NCI-H187 (cell line): Measurements from ENCODE around the gene CNGA2.
"Not testable (repeated sequence)": the region's sequence is repeated elsewhere in the genome, so short reads cannot be mapped to it uniquely, and the experiment has no call there.

Experiments
- DNase-seq, 2 experiments: peaks; one replicate each; lab custom pipeline; 2025; lab: John Stamatoyannopoulos, UW

Gene CNGA2

GRCh38 chrX:151734446-151734845 is at the start of gene CNGA2:
CNGA2 (plus strand) TSS chrX:151734746; CDS start chrX:151738484, 3,738 bp downstream.
- DNase-seq, result no peak

DNA sequence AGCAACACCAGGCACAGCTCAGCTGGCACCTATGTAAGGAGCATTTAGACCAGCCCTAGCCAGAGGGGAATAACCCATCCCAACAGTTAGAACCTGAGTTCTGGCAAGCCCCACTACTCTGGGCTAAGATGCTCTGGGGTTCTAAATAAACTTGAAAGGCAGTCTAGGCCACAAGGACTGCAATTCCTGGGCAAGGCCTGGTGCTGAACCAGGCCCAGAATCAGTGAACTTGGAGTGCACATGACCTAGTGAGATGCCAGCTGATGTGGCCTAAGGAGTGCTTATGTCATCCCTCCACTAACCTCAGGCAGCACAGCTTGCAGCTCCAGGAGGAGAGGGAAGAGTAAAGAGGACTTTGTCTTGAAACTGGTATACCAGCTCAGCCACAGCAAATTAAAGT is 46.9 kb upstream of the CNGA2 start:
- DNase-seq, result no peak

GRCh38 chrX:151688695-151689094 is 45.9 kb upstream of the CNGA2 start:
- no peak for DNase-seq

- no peak for DNase-seq
Observed at GRCh38 chrX:151692825-151693224, 41.7 kb upstream of the CNGA2 start.

GRCh38 chrX:151694121-151694520 is 40.4 kb upstream of the CNGA2 start:
- no peak for DNase-seq

DNA sequence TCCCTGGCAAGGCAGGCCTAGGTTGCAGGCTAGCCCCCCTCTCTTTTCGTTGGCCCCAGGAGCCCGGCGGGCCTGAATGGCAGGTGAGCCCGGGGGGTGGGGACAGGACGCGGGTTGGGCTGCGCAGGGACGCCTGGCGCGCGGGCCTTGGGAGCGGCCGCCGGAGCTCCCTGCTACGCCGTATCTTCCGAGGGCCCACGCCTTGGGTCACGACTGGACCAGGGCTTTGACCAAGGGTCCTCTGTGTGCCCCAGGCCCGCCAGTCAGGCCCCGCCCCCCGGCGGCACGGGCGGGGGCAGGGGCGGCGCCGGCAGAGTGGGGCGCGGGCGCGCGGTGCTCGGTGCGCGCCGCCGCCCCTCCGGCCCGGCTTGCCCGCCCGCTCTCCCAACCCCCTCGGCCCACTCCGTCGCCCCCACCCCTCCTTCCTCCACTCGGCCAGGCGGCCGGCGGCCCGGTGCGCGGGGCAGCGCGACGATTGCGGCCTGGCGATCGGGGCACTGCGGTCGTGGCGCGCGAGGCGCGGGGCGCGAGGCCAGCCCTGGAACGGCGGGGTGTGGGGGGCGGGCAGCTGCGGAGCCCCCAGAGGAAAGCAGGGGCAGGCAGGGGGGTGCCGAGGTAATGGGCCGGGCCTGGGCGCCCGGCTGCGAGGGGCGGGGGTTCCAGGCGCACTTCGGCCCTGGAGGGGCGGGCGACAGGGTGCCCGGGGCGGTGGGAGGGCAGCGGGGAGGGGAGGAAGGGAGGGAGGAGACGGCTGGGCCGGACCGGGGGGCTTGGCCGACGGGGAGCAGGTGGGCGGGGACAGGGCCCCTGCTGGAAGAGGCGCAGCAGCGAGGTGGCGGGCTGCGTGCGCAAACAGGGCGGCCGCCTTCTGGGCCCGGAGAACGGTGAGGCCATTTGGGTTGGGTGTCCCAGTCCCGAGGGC is 39.6 kb upstream of the CNGA2 start, which contains the start of gene PRRG3:
TSS of gene PRRG3 (plus strand) at position 798 of the 922 bp plus-strand sequence. CDS start 3,357 bp downstream, outside the sequence.
- DNase-seq, result no peak

DNA sequence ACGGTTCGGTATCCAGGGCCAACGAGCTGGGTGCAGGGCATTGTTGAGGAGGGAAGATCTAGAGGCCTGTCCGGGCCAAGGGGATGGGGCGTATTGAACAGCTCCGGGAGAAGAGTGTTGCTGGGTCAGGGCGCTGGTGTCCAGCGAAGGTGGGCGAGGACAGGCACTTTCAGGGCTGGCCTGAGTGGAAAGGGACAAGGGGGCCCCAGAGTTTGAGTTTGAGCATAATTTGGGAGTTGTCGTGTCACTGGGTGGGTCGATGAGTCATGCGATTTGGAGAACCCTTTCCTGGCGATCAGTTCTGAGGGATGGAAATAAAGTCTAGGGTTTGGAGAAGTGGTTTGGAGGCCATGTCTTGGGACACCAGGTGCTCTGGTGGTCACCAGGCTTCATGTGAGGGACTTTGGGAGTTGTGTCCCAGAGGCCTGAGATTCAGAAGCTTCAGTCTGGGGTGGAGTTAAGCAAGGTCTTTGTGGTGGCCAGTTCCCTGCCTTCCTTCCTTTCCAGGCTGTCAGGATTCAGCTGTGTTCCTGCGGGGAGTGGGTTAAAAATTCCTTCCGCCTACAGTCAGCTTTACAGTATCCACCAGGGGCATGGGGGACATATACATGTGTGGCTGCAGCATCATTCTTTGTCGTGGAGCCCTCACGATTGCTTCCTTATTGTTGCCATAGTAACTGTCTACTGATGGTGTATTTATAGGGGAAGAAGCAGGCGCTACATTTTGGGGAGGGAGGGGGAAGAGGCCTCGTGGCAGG is 38.8 kb upstream of the CNGA2 start:
- no peak for DNase-seq

- not testable (repeated sequence) for DNase-seq
Observed at GRCh38 chrX:151697082-151697481, 37.5 kb upstream of the CNGA2 start.

GRCh38 chrX:151697522-151697921 is 37.0 kb upstream of the CNGA2 start:
- DNase-seq, result no peak

DNA sequence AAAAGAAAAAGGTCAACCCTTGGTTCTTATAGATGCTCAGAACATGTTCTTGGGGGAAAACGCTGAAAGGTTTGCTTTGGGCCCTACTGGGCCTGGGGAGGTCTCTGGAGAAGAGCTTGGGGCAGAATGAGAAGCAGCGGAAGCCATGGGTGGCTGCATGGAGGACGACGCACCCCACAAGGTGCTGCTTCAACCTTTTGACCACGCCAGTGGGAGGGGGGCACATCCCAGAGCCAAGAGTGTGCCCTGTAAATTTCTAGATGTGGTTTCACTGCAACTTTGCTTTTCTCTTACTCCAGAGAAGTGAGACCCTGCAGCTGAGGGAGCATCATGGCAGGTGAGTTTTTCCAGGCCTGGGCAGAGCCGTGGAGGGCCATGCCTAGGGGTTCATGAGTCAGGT is 36.1 kb upstream of the CNGA2 start:
- no peak for DNase-seq

GRCh38 chrX:151699746-151700145 is 34.8 kb upstream of the CNGA2 start:
- no peak for DNase-seq

DNA sequence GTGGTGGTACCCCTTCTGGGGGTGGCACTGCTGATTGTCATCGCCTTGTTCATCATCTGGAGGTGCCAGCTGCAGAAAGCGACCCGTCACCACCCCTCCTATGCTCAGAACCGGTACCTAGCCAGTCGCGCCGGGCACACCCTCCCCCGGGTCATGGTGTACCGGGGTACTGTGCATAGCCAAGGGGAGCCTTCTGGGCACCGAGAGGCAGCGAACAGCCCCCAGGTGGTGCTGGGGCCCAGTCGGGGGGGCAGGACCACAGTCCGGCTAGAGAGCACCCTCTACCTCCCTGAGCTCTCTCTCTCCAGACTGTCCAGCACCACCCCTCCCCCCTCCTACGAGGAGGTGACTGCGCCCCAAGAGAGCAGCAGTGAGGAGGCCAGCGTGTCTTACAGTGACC is 34.0 kb upstream of the CNGA2 start:
- no peak for DNase-seq

- no peak for DNase-seq
Observed at GRCh38 chrX:151701071-151701470, 33.5 kb upstream of the CNGA2 start.

DNA sequence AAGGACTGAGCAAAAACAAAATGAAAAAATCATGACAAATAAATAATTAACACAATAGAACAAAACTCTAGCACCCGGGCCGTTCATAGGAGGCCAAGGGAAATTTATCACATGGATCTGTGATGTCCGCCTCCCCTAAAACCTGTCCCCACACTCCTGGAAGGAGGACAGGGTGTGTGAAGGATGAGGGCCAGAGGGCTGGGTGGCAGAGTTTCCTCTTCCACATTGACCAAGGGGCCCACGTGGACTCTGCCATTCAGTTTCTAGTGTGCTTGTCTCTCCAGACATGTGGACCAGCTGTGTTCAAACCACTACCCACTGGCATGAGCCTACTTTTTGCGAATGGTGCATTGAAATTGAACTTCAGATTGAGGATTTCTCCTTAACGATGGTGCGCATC is 33.0 kb upstream of the CNGA2 start:
- no peak for DNase-seq

- DNase-seq, result no peak
Observed at GRCh38 chrX:151702026-151702714, 32.4 kb upstream of the CNGA2 start.

DNA sequence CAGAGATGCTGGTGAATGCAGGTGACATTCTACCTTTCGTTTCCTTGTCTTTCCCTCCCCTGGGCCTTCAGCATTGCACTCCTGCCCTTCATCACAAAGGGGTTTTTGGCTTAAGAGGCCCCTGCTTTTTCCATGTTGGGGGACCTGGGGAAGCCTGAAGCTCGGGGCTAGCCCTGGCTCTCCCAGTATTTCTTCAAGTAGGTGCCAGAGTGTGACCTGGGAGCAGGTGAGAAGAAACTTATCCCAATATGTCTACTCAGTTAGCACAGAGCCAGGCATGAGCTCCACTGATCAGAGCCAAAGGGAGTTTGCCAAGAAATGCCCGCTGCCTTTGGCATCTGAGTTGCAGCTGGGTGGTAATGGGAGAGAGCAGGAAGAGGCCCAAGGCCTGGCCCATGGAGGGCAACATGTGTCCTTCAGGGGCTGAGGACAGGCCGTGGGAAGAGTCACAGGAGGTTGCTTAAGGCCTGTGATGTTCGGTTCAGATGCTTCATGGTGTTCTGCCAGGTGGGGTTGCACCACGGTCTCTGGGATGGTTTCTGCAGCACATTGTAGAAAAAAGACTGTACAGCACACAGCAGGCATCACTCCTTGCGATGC is 31.7 kb upstream of the CNGA2 start:
- DNase-seq, result no peak

GRCh38 chrX:151703487-151703886 is 31.1 kb upstream of the CNGA2 start:
- DNase-seq, result no peak

GRCh38 chrX:151704041-151704663 is 30.4 kb upstream of the CNGA2 start:
- DNase-seq, result no peak

GRCh38 chrX:151708821-151709220 is 25.7 kb upstream of the CNGA2 start:
- no peak for DNase-seq

DNA sequence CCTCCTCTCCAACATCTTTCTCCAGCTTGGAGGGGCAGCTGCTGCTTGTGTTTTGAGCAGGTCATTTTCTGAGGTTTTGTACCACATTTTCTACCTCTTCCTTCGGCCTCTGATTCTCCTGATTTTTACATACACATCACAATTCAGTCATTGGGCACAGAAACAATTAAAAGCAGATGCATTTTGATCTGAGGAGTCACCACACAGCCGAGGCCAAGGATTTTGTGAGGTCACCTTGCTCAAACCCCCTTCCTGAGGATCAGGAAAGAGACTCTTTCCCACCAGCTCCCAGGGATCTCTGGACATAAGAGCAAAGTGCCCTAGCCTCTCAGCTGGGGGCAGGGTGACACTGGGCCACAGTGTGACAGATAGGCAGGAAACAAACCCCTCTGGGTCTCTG is 24.1 kb upstream of the CNGA2 start:
- DNase-seq, result no peak

DNA sequence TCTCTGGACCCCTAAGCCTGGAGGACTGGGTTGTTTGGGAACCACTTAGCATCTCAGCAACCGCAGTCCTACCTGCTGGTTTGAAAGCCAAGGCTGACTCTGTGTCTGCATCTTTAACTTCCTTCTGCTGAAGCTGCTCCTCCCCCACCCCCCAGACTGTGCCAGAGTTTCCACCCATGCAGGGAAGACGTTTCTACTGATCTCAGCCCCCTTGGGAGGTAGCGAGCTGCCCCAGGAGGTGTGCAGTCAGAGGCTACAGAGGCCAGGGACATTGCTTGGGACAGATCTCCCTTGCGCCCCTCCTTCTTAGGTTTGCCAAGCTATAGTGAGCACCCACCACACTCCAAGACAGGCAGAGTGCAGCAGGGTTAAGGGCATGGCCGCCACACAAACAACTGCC is 23.4 kb upstream of the CNGA2 start:
- no peak for DNase-seq

- no peak for DNase-seq
Observed at GRCh38 chrX:151711787-151712186, 22.8 kb upstream of the CNGA2 start.
